NCI-H345 treated with DMSO at 0.1 percent for 48 hours (cell line): Measurements from ENCODE around the gene FOXI3.
"Not testable (repeated sequence)": the region's sequence is repeated elsewhere in the genome, so short reads cannot be mapped to it uniquely, and the experiment has no call there.

ENCODE experiments used
- DNase-seq: peaks from one replicate; lab custom pipeline; 2025; ENCODE audit not compliant: unreplicated experiment; lab: John Stamatoyannopoulos, UW

The FOXI3 gene

DNA sequence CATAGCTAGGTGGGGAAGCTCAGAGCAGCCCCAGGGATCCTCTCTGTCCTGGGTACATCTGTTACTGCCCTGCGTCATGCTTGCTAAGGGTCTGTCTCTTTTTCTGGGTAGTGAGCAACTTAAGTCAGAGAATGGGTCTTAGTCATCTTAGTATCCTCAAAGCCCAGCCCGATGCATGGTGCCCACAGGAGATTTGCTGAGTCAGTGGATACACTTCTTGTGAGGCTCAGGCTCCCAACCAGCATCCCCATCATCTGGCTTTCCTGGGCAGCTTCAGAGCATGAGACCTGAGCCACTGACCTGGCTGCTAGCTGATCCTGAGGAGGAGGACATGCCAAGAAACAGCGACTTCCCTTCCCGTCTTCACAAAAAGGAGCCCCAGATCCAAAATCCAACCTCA, 10.0 kb downstream of the FOXI3 start:
- DNase-seq: no peak

DNA sequence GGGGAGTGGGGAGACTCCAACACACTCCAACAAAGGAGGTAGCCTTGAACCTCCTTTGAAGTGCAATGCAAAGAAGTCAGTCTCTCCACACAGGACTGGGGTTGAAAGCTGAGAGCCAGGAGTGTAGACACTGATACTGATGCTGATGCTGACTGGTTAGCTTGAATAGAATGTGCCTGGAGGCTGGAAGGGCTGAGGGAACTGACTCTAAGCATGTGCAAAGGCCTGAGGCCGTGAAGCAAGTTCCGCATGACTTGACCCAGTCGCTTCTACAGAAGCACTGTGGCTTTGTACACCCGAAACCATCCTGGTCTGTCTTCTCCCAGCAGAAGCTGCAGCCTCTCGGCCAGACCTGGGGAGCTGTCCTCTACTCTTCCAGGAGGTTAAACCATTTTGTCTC, 10.4 kb downstream of the FOXI3 start:
- no peak for DNase-seq

DNA sequence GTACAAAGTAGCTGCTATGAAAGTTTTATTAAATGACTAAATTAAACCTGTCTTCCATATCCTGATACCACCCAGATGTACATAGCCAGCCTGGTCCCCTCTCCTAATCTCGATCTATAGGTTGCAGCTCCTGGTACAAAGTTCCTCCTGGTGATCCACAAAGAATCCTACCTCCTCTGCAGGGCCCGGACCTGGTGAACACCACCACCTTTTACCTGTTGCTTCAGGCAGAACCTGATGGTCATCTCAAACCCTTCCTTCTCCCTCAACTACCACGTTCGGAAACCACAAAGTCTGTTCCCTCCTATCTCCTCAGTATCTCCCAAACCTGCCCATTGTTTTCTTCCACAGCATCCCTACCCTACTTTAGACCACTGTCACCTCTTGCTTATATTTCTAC, 15.5 kb downstream of the FOXI3 start:
- DNase-seq: no peak

DNA sequence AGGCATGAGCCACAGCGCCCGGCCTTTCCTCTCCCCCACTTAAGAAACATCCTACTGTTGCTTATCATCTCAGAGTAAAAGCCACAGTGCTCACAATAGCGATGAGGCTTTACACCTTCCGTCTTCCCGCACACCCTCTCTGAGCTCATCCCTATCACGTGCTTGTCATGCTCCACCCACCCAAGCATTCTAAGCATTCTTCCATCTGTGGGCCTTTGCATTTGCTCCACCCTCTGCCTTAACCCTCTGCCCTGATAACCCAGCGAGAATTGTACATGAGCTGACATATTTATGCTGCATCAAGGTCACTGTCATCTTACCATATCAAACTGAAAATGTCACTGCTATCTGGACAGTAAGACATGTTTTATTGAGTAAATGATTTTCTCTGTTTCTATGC, 22.6 kb downstream of the FOXI3 start:
- no peak for DNase-seq

DNA sequence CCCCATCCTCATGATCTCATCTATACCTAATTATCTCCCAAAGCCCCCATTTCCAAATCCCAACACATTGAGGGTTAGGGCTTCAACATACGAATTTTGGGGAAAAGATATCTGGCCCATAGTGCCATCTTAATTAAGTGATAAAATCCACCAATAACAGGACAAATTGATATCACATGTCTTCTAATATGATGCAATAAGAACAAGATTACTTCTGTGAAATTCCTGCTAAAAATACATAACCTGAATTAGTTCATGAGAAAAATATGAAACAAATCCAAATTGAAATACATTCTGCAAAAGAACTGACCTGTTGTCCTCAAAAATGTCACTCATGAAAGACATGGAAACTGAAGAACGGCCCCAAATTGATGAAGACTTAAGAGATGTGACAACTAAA, 28.8 kb downstream of the FOXI3 start:
- no peak for DNase-seq

DNA sequence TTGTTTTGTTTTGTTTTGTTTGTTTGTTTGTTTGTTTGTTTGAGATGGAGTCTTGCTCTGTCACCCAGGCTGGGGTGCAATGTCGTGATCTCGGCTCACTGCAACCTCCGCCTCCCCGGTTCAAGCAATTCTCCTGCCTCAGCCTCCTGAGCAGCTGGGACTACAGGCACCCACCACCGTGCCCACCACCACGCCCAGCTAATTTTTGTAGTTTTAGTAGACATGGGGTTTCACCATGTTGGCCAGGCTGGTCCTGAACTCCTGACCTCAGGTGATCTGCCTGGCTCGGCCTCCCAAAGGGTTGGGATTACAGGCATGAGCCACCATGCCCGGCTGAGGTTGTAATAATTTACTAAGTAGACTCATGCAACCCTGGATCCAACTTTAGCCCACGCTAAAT, 33.4 kb downstream of the FOXI3 start:
- not testable (repeated sequence) for DNase-seq

DNA sequence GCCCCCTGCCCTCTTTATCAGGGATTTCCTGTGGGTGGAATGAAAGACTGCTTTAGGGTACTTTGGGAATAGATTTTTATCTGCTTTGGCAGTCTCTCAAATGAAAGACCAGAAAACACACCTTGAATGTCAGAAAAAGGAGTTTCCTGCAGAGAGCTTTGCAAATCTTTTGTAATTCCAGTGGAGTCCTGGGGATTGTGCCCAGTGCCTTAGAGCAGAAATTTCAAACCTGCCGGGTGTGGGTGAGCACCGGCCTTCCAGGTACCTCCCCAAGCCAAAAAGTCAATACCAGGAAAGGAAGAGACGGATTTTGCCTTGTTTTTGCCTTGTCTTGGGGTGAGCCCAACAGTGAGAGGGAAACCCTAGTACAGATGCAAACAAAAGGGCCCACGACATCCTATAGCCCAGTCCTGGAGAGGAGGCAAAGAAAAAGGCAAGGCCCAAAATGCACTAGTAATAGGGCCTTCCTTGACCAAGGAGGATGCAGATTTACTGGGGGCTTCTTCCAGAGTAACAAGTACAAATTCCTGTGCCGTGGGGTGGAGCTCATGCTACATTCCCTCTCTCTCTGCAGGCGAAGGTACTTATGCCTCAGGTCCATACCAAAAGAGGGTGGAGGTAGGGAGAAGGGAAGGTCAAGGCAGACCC, 36.4 kb downstream of the FOXI3 start:
- DNase-seq: no peak

DNA sequence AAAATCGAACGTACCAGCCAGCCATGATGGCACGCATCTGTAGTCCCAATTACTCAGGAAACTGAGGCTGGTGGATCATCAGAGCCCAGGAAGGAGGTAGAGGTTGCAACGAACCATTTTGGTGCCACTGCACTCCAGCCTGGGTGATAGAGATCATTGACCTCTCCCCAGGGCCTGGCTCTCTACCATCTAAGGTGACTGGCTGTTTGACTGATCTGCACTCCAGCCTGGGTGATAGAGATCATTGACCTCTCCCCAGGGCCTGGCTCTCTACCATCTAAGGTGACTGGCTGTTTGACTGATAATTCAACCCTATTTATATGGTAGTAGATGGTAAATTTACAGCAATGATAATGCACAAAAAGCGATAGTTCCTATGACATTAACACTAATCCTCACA, 43.6 kb downstream of the FOXI3 start:
- not testable (repeated sequence) for DNase-seq

DNA sequence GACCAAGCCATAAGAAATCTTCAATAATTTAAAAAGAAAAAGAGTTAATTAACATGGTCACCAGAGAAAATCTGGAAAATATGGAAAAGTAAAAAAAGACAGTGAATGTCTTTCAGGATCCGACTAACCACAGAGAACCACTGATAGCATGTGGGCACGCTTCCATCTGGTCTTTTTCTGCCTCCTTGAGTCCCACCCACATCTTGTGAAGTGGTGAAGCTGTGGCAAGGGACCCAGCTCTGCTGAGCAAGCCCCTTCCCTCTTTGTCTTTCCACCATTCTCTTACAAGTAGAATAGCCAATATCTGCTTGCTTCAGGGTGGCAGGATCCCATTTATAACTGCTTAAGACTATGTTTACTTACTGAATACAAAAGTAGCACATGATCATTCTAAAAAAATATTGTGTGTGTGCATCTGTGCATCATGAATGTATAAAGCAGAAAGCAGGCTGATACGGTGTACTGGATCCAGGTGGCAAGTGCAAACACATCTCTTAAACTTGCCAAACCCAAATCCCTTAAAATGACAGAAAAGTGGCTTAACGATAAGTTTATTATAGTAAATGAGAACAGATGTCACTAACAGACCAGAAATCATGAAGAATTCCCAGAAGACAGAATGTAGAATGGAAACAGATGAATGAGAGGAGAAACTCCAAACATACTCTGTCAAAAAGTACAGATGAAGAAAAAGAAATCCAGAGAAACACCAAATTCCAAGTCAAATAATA, 52.3 kb downstream of the FOXI3 start:
- DNase-seq: no peak

DNA sequence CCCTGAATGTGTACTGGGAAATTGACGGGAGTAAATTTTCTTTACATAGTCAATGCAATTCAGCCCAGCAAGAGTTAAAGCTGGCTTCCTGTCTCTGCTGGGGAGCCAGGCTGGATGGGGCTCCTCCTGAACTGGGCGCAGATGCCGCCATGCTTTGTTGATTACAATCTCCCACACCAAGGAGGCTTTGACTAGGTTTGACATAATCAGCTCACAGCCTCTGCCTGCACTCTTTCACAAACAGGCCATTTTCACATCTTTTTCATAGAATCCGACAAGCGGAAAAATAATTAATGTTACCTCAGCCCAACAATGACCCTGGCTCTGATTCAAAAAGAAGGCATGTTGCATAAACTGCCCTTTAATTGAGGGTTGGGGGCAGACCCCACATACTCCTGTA, 54.3 kb downstream of the FOXI3 start:
- no peak for DNase-seq
